H9 (cell line): ENCODE results near the gene GFM1. TPM values are rescaled to one million over a fixed set of nuclear protein-coding genes. Genes with fewer than 3 reads are reported as not detected.

ENCODE experiments used
- DNase-seq: peaks from one replicate; pipeline ENCODE4 v3.0.0-alpha.2; 2017
- H2AFZ ChIP-seq: one replicate; pipeline ENCODE4 v1.6.1; 2013; ENCODE audit warnings: mild to moderate bottlenecking, low read length, control low read depth, moderate library complexity
- H2AK5ac ChIP-seq: 2 replicates; pipeline ENCODE4 v1.6.1; 2013; ENCODE audit warnings: low read length, control low read depth, mixed read lengths; ENCODE audit not compliant: insufficient read length
- H2BK120ac ChIP-seq: one replicate; pipeline ENCODE4 v1.6.1; 2013; ENCODE audit warnings: low read depth, mild to moderate bottlenecking, low read length, control low read depth, inconsistent platforms; ENCODE audit not compliant: poor library complexity, severe bottlenecking
- H2BK12ac ChIP-seq: 2 replicates; pipeline ENCODE4 v1.6.1; 2013; ENCODE audit warnings: low read length, control low read depth, mixed read lengths, low read depth; ENCODE audit not compliant: insufficient read length
- H2BK15ac ChIP-seq: 2 replicates; pipeline ENCODE4 v1.6.1; 2013; ENCODE audit warnings: low read depth, low read length, control low read depth
- H2BK20ac ChIP-seq: one replicate; pipeline ENCODE4 v1.6.1; 2013; ENCODE audit warnings: low read depth, mild to moderate bottlenecking, low read length, control low read depth, inconsistent platforms; ENCODE audit not compliant: poor library complexity, severe bottlenecking
- H2BK5ac ChIP-seq: 2 replicates; pipeline ENCODE4 v1.6.1; 2013; ENCODE audit warnings: low read length, control low read depth, mixed read lengths; ENCODE audit not compliant: insufficient read length
- H3K14ac ChIP-seq: 2 replicates; pipeline ENCODE4 v1.6.1; 2013; ENCODE audit warnings: low read length, control low read depth; ENCODE audit not compliant: insufficient read depth
- H3K18ac ChIP-seq: 2 replicates; pipeline ENCODE4 v1.6.1; 2013; ENCODE audit warnings: low read depth, mild to moderate bottlenecking, mixed read lengths, low read length, control low read depth; ENCODE audit not compliant: insufficient read length
- H3K23ac ChIP-seq: 2 replicates; pipeline ENCODE4 v1.6.1; 2013; ENCODE audit warnings: low read length, control low read depth, mixed read lengths, low read depth; ENCODE audit not compliant: insufficient read length
- H3K23me2 ChIP-seq: 2 replicates; pipeline ENCODE4 v1.6.1; 2013; ENCODE audit warnings: low read depth, mild to moderate bottlenecking, mixed read lengths, low read length, control low read depth; ENCODE audit not compliant: insufficient read length, poor library complexity, severe bottlenecking
- H3K27ac ChIP-seq: 2 replicates; pipeline ENCODE4 v1.5.1; 2013; ENCODE audit warnings: low read length, control low read depth, mixed read lengths, low read depth; ENCODE audit not compliant: insufficient read length
- H3K27me3 ChIP-seq: 2 replicates; pipeline ENCODE4 v1.6.1; 2013; ENCODE audit warnings: low read length, control low read depth, inconsistent platforms; ENCODE audit not compliant: insufficient read depth
- H3K4ac ChIP-seq: 2 replicates; pipeline ENCODE4 v1.6.1; 2013; ENCODE audit warnings: low read depth, mild to moderate bottlenecking, control low read depth, inconsistent platforms, low read length, moderate library complexity
- H3K4me1 ChIP-seq: 2 replicates; pipeline ENCODE4 v1.6.1; 2013; ENCODE audit warnings: low read length, control low read depth, inconsistent platforms; ENCODE audit not compliant: insufficient read depth
- H3K4me2 ChIP-seq: 2 replicates; pipeline ENCODE4 v1.6.1; 2013; ENCODE audit warnings: low read length, control low read depth, mixed read lengths; ENCODE audit not compliant: insufficient read length, insufficient read depth
- H3K56ac ChIP-seq: 2 replicates; pipeline ENCODE4 v1.6.1; 2013; ENCODE audit warnings: low read depth, mild to moderate bottlenecking, mixed read lengths, low read length, control low read depth; ENCODE audit not compliant: insufficient read length
- H3K79me1 ChIP-seq: 2 replicates; pipeline ENCODE4 v1.6.1; 2013; ENCODE audit warnings: low read depth, mild to moderate bottlenecking, moderate library complexity, low read length, control low read depth, inconsistent platforms; ENCODE audit not compliant: insufficient read depth, poor library complexity, severe bottlenecking
- H3K79me2 ChIP-seq: 2 replicates; pipeline ENCODE4 v1.6.1; 2013; ENCODE audit warnings: low read length, control low read depth, inconsistent platforms; ENCODE audit not compliant: insufficient read depth
- H3K9ac ChIP-seq: 2 replicates; pipeline ENCODE4 v1.6.1; 2013; ENCODE audit warnings: low read length, control low read depth, mixed read lengths; ENCODE audit not compliant: insufficient read length; ENCODE audit errors: extremely low read depth
- H3K9me3 ChIP-seq: one replicate; pipeline ENCODE4 v1.6.1; 2013; ENCODE audit warnings: low read depth, low read length, inconsistent platforms; ENCODE audit not compliant: control insufficient read depth
- H3T11ph ChIP-seq: one replicate; pipeline ENCODE4 v1.6.1; 2013; ENCODE audit warnings: mild to moderate bottlenecking, low read length, control low read depth, inconsistent platforms
- H4K20me1 ChIP-seq: one replicate; pipeline ENCODE4 v1.6.1; 2013; ENCODE audit not compliant: control insufficient read depth, insufficient read length, insufficient read depth
- H4K5ac ChIP-seq: 2 replicates; pipeline ENCODE4 v1.6.1; 2013; ENCODE audit warnings: low read depth, mild to moderate bottlenecking, mixed read lengths, low read length, control low read depth; ENCODE audit not compliant: insufficient read length
- H4K8ac ChIP-seq: replicated peaks from 2 replicates; pipeline ENCODE4 v1.6.1; 2013; ENCODE audit warnings: low read length, control low read depth, mixed read lengths, low read depth; ENCODE audit not compliant: insufficient read length
- H4K91ac ChIP-seq: 2 replicates; pipeline ENCODE4 v1.6.1; 2013; ENCODE audit warnings: low read depth, mild to moderate bottlenecking, moderate library complexity, mixed read lengths, low read length, control low read depth; ENCODE audit not compliant: insufficient read length
- H3K27ac Mint-ChIP-seq, 3 experiments: 2 replicates in 2 of 3; 3 replicates in 1 of 3; pipeline ENCODE4 v1.8.0; 2020 to 2021; ENCODE audit warnings: mixed read lengths in 3 of 3, mild to moderate bottlenecking in 1 of 3, moderate library complexity in 1 of 3
- H3K27me3 Mint-ChIP-seq: 2 replicates; pipeline ENCODE4 v1.8.0; 2021; ENCODE audit warnings: low read depth, mild to moderate bottlenecking, moderate library complexity, mixed read lengths
- H3K36me3 Mint-ChIP-seq, 3 experiments: 2 replicates in 2 of 3; 3 replicates in 1 of 3; pipeline ENCODE4 v1.8.0; 2020 to 2021; ENCODE audit warnings: low read depth in 3 of 3, mixed read lengths in 3 of 3; ENCODE audit not compliant: insufficient read depth in 1 of 3
- H3K4me1 Mint-ChIP-seq, 2 experiments: 2 replicates each; pipeline ENCODE4 v1.8.0; 2020; ENCODE audit warnings: mixed read lengths in 2 of 2
- H3K4me3 Mint-ChIP-seq, 2 experiments: 2 replicates in 1 of 2; 3 replicates in 1 of 2; pipeline ENCODE4 v1.8.0; 2020 to 2021; ENCODE audit warnings: mild to moderate bottlenecking in 2 of 2, mixed read lengths in 2 of 2, moderate library complexity in 1 of 2
- H3K9me3 Mint-ChIP-seq, 2 experiments: 2 replicates in 1 of 2; 3 replicates in 1 of 2; pipeline ENCODE4 v1.8.0; 2020; ENCODE audit warnings: mild to moderate bottlenecking in 2 of 2, mixed read lengths in 2 of 2, moderate library complexity in 1 of 2
- WGBS: extraction: QIAGEN DNeasy Blood & Tissue Kit; methylation state at CpG from one replicate; pipeline ENCODE4 v1.1.7; 2013; ENCODE audit warnings: missing lambda C conversion rate, low lambda C conversion rate, mixed read lengths; ENCODE audit not compliant: insufficient read length; ENCODE audit errors: extremely low coverage; 5-methylcytosine and 5-hydroxymethylcytosine counted together
- total RNA-seq: library from RNA; stranded (reverse); gene quantifications from 2 replicates; pipeline ENCODE4 v1.2.1, GENCODE V29; 2021
- TF ChIP-seq, protein P1 (sequence below): fragments of 200-600 bp; sonication (generic); conservative IDR thresholded peaks from 3 replicates; pipeline ENCODE4 v1.8.0; 2021; ENCODE audit warnings: antibody characterized with exemption, mild to moderate bottlenecking

GFM1 gene
- total RNA-seq, 1 experiment from 2014 or later, result 47.1 TPM

DNA sequence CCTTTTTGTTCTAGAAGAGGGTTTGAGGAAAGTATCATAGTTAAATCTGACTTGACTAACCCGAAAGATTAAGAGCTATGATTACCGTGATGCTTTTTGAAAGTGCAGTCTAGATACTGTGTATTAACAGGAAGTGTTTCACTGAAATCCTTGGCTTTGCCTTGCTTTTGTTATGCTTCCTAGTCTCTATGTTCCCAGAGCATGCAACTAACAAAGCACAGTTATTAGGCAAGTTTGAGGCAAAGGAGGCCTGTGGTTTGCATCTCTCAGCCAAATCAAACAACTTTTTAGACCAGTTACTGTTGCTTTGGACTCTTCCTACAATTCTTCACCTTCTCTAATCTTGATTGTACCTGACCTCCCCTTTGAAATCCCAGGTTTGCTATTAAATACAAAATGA, 24.2 kb downstream of the GFM1 start:
- no peak overlapping the region for H4K8ac ChIP-seq
- H3K9me3 Mint-ChIP-seq, result no peaks in the 10 kb centered on the region
- H3K79me1 ChIP-seq, result no peaks in the 10 kb centered on the region
- no peaks in the 10 kb centered on the region for H3K9me3 ChIP-seq
- H2BK5ac ChIP-seq, result no peak overlapping the region
- no peak overlapping the region for H2AK5ac ChIP-seq
- H3K4me1 Mint-ChIP-seq, result peaks cover 9 to 14% of the 10 kb centered on the region in 2 experiments
- H4K20me1 ChIP-seq, result no peaks in the 10 kb centered on the region
- no peaks in the 10 kb centered on the region for H3K27me3 Mint-ChIP-seq
- no peak overlapping the region for H3K4me3 Mint-ChIP-seq
- H2BK120ac ChIP-seq, result no peak overlapping the region
- H3T11ph ChIP-seq, result no peak overlapping the region
- no peak overlapping the region for H3K9ac ChIP-seq
- peaks cover 13% of the 10 kb centered on the region for H3K23me2 ChIP-seq
- H3K36me3 Mint-ChIP-seq, result peaks cover 6 to 35% (median 18%) of the 10 kb centered on the region in 3 experiments
- H3K23ac ChIP-seq, result no peak overlapping the region
- H3K56ac ChIP-seq, result no peak overlapping the region
- no peaks in the 10 kb centered on the region for H3K79me2 ChIP-seq
- no peak overlapping the region for H3K27ac Mint-ChIP-seq
- H3K4me1 ChIP-seq, result no peaks in the 10 kb centered on the region; the same call in 1 of the 2 replicates
- H4K5ac ChIP-seq, result no peak overlapping the region
- H4K91ac ChIP-seq, result no peak overlapping the region
- WGBS, result no CpG with 5 or more reads among the region's 2 CpGs
- no peak overlapping the region for H3K18ac ChIP-seq
- H2BK15ac ChIP-seq, result no peak overlapping the region
- no peaks in the 10 kb centered on the region for H3K27me3 ChIP-seq
- no peak overlapping the region for H2AFZ ChIP-seq
- no peak overlapping the region for H2BK12ac ChIP-seq
- TF ChIP-seq, protein P1, sequence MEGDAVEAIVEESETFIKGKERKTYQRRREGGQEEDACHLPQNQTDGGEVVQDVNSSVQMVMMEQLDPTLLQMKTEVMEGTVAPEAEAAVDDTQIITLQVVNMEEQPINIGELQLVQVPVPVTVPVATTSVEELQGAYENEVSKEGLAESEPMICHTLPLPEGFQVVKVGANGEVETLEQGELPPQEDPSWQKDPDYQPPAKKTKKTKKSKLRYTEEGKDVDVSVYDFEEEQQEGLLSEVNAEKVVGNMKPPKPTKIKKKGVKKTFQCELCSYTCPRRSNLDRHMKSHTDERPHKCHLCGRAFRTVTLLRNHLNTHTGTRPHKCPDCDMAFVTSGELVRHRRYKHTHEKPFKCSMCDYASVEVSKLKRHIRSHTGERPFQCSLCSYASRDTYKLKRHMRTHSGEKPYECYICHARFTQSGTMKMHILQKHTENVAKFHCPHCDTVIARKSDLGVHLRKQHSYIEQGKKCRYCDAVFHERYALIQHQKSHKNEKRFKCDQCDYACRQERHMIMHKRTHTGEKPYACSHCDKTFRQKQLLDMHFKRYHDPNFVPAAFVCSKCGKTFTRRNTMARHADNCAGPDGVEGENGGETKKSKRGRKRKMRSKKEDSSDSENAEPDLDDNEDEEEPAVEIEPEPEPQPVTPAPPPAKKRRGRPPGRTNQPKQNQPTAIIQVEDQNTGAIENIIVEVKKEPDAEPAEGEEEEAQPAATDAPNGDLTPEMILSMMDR, result no peak
- H2BK20ac ChIP-seq, result no peak overlapping the region
- H3K27ac ChIP-seq, result no peak overlapping the region
- H3K14ac ChIP-seq, result no peak overlapping the region
- no peak for DNase-seq
- no peak overlapping the region for H3K4me2 ChIP-seq
- no peak overlapping the region for H3K4ac ChIP-seq
